Calu3 (cell line): Measurements from ENCODE around the gene WRAP53. TPM values are rescaled to one million over a fixed set of nuclear protein-coding genes. Genes with fewer than 3 reads are reported as not detected.

Experiments used
- BruUV-seq: library from RNA; stranded (reverse); fragments of 400-500 nt; replicated peaks from 2 replicates; lab custom pipeline; 2021; lab: Mats Ljungman, UMichigan
- CTCF ChIA-PET: fragments of 300-600 bp; sonication (Branson Sonifier 250); formaldehyde crosslinking; loops from one replicate; lab custom pipeline; 2022; ENCODE audit warnings: antibody characterized with exemption; lab: Charles Lee
- DNase-seq: peaks from one replicate; pipeline ENCODE4 v3.0.0; 2022
- H3K27ac Mint-ChIP-seq: one replicate; pipeline ENCODE4 v1.8.0; 2022; ENCODE audit warnings: mixed read lengths; ENCODE audit not compliant: unreplicated experiment
- H3K27me3 Mint-ChIP-seq: one replicate; pipeline ENCODE4 v1.8.0; 2022; ENCODE audit warnings: mixed read lengths; ENCODE audit not compliant: unreplicated experiment
- H3K36me3 Mint-ChIP-seq: one replicate; pipeline ENCODE4 v1.8.0; 2022; ENCODE audit warnings: mild to moderate bottlenecking, moderate library complexity, mixed read lengths; ENCODE audit not compliant: insufficient read depth, unreplicated experiment
- H3K4me1 Mint-ChIP-seq: one replicate; pipeline ENCODE4 v1.8.0; 2022; ENCODE audit warnings: mild to moderate bottlenecking, low read depth, mixed read lengths; ENCODE audit not compliant: unreplicated experiment
- H3K4me3 Mint-ChIP-seq: one replicate; pipeline ENCODE4 v1.8.0; 2022; ENCODE audit warnings: mild to moderate bottlenecking, low read depth, moderate library complexity, mixed read lengths; ENCODE audit not compliant: unreplicated experiment
- H3K9me3 Mint-ChIP-seq: one replicate; pipeline ENCODE4 v1.8.0; 2022; ENCODE audit warnings: low read depth, mixed read lengths; ENCODE audit not compliant: unreplicated experiment
- intact Hi-C: fragments of 100-400 bp; cut with micrococcal nuclease; formaldehyde crosslinking; loops from one replicate; pipeline ENCODE4 v1.10.0; 2022; ENCODE audit not compliant: unreplicated experiment
- total RNA-seq: library from RNA; stranded (reverse); gene quantifications from 2 replicates; pipeline ENCODE4 v1.2.3, GENCODE V29; 2022
- TF ChIP-seq, protein P1 (sequence below): fragments of 200-600 bp; IDR thresholded peaks from one replicate; pipeline ENCODE4 v1.8.0; 2022; ENCODE audit warnings: antibody characterized with exemption; ENCODE audit not compliant: unreplicated experiment

The WRAP53 gene
- total RNA-seq, 1 experiment from 2014 or later: 10.1 TPM

DNA sequence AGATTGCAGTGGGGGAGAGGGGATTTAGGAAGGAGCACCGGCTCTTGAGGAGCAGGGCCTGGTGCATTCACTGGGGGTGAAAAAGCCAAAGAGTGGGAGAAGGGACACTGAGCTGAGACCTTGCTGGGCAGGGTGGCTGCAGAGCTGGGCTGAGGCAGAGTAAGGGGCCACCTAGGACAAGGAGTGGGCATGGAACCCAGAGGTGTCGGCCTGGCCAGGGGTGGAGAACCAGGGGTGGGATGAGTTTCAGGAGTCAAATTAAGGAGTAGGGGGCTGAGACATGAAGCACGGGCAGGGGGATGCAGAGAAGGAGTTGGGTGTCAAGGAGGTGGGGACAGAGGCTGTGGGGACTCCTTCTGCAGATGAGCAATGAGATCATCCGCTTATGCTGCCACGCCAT, 49.3 kb downstream of the WRAP53 start:
- CTCF ChIA-PET: no interaction called here
- Mint-ChIP-seq H3K36me3 (no peaks in the 10 kb centered on the region), H3K9me3 (no peaks in the 10 kb centered on the region), H3K27ac (no peak overlapping the region), H3K4me3 (no peak overlapping the region), H3K27me3 (peaks cover 86% of the 10 kb centered on the region), H3K4me1 (no peaks in the 10 kb centered on the region)
- no TSS peak for BruUV-seq
- no peak for DNase-seq
- intact Hi-C loops: no loop called here
- TF ChIP-seq, protein P1, sequence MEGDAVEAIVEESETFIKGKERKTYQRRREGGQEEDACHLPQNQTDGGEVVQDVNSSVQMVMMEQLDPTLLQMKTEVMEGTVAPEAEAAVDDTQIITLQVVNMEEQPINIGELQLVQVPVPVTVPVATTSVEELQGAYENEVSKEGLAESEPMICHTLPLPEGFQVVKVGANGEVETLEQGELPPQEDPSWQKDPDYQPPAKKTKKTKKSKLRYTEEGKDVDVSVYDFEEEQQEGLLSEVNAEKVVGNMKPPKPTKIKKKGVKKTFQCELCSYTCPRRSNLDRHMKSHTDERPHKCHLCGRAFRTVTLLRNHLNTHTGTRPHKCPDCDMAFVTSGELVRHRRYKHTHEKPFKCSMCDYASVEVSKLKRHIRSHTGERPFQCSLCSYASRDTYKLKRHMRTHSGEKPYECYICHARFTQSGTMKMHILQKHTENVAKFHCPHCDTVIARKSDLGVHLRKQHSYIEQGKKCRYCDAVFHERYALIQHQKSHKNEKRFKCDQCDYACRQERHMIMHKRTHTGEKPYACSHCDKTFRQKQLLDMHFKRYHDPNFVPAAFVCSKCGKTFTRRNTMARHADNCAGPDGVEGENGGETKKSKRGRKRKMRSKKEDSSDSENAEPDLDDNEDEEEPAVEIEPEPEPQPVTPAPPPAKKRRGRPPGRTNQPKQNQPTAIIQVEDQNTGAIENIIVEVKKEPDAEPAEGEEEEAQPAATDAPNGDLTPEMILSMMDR: no peak

DNA sequence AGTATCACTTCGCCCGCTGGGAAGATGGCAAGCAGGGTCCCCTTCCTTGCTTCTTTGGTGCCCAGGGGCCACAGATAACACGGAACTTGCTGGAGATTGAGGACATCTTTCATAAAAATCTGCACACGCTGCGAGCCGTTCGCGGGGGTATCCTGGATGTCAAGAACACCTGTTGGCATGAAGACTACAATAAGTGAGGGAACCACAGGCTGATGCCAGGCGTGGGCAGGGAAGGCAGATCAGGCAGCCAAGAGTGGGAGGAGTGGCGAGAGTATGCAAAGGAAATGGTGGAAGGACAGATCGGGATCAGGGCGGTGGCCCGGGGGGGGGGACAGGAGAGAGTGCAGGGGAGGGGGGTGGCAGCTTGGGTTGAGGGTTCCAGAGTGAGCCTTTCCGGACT, 51.5 kb downstream of the WRAP53 start:
- CTCF ChIA-PET: no interaction called here

DNA sequence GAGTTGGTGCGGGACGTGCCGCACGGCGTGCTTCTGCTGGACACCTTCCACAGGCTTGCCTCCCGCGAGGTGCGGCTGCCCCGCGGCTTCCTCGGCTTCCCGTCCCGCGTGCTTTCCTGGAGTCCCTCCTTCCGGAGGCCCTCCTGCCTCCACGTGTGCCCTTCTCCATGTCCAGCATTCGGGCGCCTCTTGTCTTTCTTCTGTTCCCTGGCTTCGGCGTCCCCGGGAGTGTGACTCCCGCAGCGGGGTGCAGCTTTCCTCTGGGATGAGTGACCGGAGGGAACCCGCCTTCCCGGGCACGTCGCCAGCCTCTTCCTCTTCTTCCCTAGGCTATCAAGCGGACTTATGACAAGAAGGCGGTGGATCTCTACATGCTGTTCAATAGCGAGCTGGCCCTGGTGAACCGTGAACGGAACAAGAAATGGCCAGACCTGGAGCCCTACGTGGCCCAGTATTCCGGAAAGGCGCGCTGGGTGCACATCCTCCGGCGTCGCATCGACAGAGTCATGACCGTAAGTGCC, 52.3 kb downstream of the WRAP53 start:
- H3K27ac Mint-ChIP-seq: no peak overlapping the region
- peaks cover 73% of the 10 kb centered on the region for H3K27me3 Mint-ChIP-seq
- H3K9me3 Mint-ChIP-seq: no peaks in the 10 kb centered on the region
- H3K36me3 Mint-ChIP-seq: no peaks in the 10 kb centered on the region
- no TSS peak for BruUV-seq
- TF ChIP-seq, protein P1: no peak
- no peak overlapping the region for H3K4me3 Mint-ChIP-seq
- no peak for DNase-seq
- CTCF ChIA-PET: no interaction called here
- intact Hi-C loops: loop anchor here (5.0 to 10.0 kb wide), 4 partner anchors 114 to 302 kb away; partner anchors contain the start of genes CYB5D1, NAA38 and TMEM88
- no peaks in the 10 kb centered on the region for H3K4me1 Mint-ChIP-seq

More for the DNA sequence above, 51.5 kb downstream of the WRAP53 start:
- Mint-ChIP-seq H3K27me3 (peaks cover 78% of the 10 kb centered on the region), H3K27ac (no peak overlapping the region), H3K36me3 (no peaks in the 10 kb centered on the region), H3K4me3 (no peak overlapping the region), H3K4me1 (no peaks in the 10 kb centered on the region), H3K9me3 (no peaks in the 10 kb centered on the region)
- TF ChIP-seq, protein P1: no peak
- no peak for DNase-seq
- intact Hi-C loops: loop anchor here (5.0 to 10.0 kb wide), 4 partner anchors 115 to 303 kb away; partner anchors contain the start of genes CYB5D1, NAA38 and TMEM88
- no TSS peak for BruUV-seq

DNA sequence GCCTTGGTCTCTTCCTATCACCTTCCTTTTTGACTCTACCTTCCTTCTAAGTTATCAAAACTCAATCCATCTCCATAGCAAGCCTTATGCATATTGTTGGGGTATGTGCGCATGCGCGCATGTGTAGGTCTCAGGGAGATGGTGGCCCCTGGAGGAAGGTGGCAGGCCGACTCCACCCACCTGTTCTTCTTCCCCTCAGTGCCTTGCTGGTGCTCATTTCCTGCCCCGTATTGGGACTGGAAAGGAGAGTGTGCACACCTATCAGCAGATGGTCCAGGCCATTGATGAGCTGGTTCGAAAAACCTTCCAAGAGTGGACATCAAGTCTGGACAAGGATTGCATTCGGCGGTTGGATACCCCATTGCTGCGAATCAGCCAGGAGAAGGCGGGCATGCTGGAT, 54.5 kb downstream of the WRAP53 start:
- CTCF ChIA-PET: interaction anchor here (2.5 kb wide), 1 partner anchor 39 kb away, joined by 27 read pairs; no protein-coding TSS in a partner anchor
- TF ChIP-seq, protein P1: no peak
- BruUV-seq: no TSS peak
- H3K27me3 Mint-ChIP-seq: peaks cover 51% of the 10 kb centered on the region
- no peaks in the 10 kb centered on the region for H3K9me3 Mint-ChIP-seq
- no peak overlapping the region for H3K27ac Mint-ChIP-seq
- H3K4me3 Mint-ChIP-seq: no peak overlapping the region
- H3K4me1 Mint-ChIP-seq: no peaks in the 10 kb centered on the region
- intact Hi-C loops: loop anchor here (2.0 to 10.0 kb wide), 5 partner anchors 40 to 300 kb away; partner anchors contain the start of genes CYB5D1, NAA38 and TMEM88
- no peaks in the 10 kb centered on the region for H3K36me3 Mint-ChIP-seq
- no peak for DNase-seq
